Osteoblast (primary cell): Measurements from ENCODE around the gene KLHL25. TPM values are rescaled to one million over a fixed set of nuclear protein-coding genes. Genes with fewer than 3 reads are reported as not detected.

Experiments used
- DNase-seq: peaks from one replicate; pipeline ENCODE4 v3.0.0; 2011; ENCODE audit warnings: low spot score, mixed read lengths; ENCODE audit not compliant: insufficient read length; ENCODE audit errors: missing footprints
- H2AFZ ChIP-seq: 2 replicates; pipeline ENCODE4 v1.6.0; 2011; ENCODE audit warnings: mild to moderate bottlenecking, low read length
- H3K27ac ChIP-seq: 2 replicates; pipeline ENCODE4 v1.5.1; 2011; ENCODE audit warnings: mild to moderate bottlenecking, low read depth, low read length, moderate library complexity
- H3K27me3 ChIP-seq: 2 replicates; pipeline ENCODE4 v1.6.0; 2012; ENCODE audit warnings: mild to moderate bottlenecking, control low read depth, inconsistent platforms, low read length, moderate library complexity; ENCODE audit not compliant: insufficient read depth
- H3K36me3 ChIP-seq: 2 replicates; pipeline ENCODE4 v1.5.1; 2011; ENCODE audit warnings: mild to moderate bottlenecking, low read length, control low read depth, moderate library complexity; ENCODE audit not compliant: insufficient read depth
- H3K4me1 ChIP-seq: 2 replicates; pipeline ENCODE4 v1.5.1; 2011; ENCODE audit warnings: mild to moderate bottlenecking, low read length, control low read depth, moderate library complexity; ENCODE audit not compliant: insufficient read depth
- H3K4me2 ChIP-seq: 2 replicates; pipeline ENCODE4 v1.6.0; 2011; ENCODE audit warnings: mild to moderate bottlenecking, low read length; ENCODE audit not compliant: insufficient read depth
- H3K4me3 ChIP-seq: fragments of 200-600 bp; sonication (generic); 3 replicates; pipeline ENCODE4 v1.5.1; 2012; ENCODE audit warnings: mild to moderate bottlenecking, low read length, inconsistent platforms; ENCODE audit not compliant: insufficient read depth
- H3K79me2 ChIP-seq: 2 replicates; pipeline ENCODE4 v1.6.0; 2012; ENCODE audit warnings: mild to moderate bottlenecking, low read length, control low read depth, inconsistent platforms; ENCODE audit not compliant: insufficient read depth
- H3K9me3 ChIP-seq: 2 replicates; pipeline ENCODE4 v1.5.1; 2011; ENCODE audit warnings: low read depth, low read length, control low read depth
- H4K20me1 ChIP-seq: 2 replicates; pipeline ENCODE4 v1.6.0; 2012; ENCODE audit warnings: mild to moderate bottlenecking, low read length, control low read depth; ENCODE audit not compliant: insufficient read depth
- total RNA-seq: library from RNA; depleted of rRNA; stranded (reverse); fragments of >200 nt; gene quantifications from 2 replicates; pipeline ENCODE4 v1.2.3, GENCODE V29; 2012
- TF ChIP-seq, protein P1 (sequence below): IDR thresholded peaks from 2 replicates; pipeline ENCODE4 v1.5.1; 2011; ENCODE audit warnings: mild to moderate bottlenecking, low read depth, low read length, moderate library complexity; ENCODE audit errors: extremely low read depth

KLHL25 gene
- total RNA-seq, 1 donor, result 4.3 TPM

- peak overlapping the region; percentile 38 for H3K27ac ChIP-seq
- H3K27me3 ChIP-seq, result no peaks in the 10 kb centered on the region
- H4K20me1 ChIP-seq, result peaks cover 23% of the 10 kb centered on the region
- H3K4me3 ChIP-seq, result no peak overlapping the region
- peak overlapping the region; percentile 65 for H3K4me2 ChIP-seq
- H3K9me3 ChIP-seq, result no peaks in the 10 kb centered on the region
- DNase-seq, result peak; percentile 94
- peaks cover 3% of the 10 kb centered on the region for H3K36me3 ChIP-seq
- peak overlapping the region; percentile 36 for H2AFZ ChIP-seq
- H3K79me2 ChIP-seq, result peaks cover 52% of the 10 kb centered on the region
- TF ChIP-seq, protein P1, sequence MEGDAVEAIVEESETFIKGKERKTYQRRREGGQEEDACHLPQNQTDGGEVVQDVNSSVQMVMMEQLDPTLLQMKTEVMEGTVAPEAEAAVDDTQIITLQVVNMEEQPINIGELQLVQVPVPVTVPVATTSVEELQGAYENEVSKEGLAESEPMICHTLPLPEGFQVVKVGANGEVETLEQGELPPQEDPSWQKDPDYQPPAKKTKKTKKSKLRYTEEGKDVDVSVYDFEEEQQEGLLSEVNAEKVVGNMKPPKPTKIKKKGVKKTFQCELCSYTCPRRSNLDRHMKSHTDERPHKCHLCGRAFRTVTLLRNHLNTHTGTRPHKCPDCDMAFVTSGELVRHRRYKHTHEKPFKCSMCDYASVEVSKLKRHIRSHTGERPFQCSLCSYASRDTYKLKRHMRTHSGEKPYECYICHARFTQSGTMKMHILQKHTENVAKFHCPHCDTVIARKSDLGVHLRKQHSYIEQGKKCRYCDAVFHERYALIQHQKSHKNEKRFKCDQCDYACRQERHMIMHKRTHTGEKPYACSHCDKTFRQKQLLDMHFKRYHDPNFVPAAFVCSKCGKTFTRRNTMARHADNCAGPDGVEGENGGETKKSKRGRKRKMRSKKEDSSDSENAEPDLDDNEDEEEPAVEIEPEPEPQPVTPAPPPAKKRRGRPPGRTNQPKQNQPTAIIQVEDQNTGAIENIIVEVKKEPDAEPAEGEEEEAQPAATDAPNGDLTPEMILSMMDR, result no peak
- peaks cover 21% of the 10 kb centered on the region for H3K4me1 ChIP-seq
These were observed 22.8 kb downstream of the KLHL25 start for GRCh38 chr15:85771781-85772445.

DNA sequence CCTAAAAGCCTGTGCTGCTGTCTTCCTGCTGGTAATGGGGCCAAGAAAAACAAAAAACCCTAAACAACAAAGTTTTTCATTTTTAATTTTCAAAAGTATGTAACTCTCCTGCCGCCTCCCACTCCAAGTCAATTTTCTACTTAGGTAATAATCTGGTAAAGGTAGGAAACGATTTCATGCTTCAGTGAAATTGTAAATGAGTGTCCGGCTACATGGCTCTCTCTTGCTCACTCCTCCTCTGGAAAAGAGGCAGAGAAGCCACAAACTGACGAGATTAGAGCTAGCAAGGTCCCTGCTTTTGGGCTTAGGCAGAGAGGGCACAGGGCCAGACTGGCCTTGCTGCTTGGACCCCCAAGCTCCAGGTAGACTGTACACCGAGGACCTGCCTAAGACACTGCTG lies 23.5 kb downstream of the KLHL25 start:
- peak; percentile 89 for DNase-seq
- H4K20me1 ChIP-seq, result peaks cover 23% of the 10 kb centered on the region
- H3K79me2 ChIP-seq, result peaks cover 51% of the 10 kb centered on the region

GRCh38 chr15:85770096-85771041 lies 24.4 kb downstream of the KLHL25 start:
- peak; percentile 83 for DNase-seq
- peaks cover 48% of the 10 kb centered on the region for H3K79me2 ChIP-seq
- H3K4me1 ChIP-seq, result peaks cover 21% of the 10 kb centered on the region
- H3K4me3 ChIP-seq, result no peak overlapping the region
- no peaks in the 10 kb centered on the region for H3K9me3 ChIP-seq
- no peak overlapping the region for H2AFZ ChIP-seq
- H3K36me3 ChIP-seq, result peaks cover 3% of the 10 kb centered on the region
- H3K27me3 ChIP-seq, result no peaks in the 10 kb centered on the region
- H4K20me1 ChIP-seq, result peaks cover 26% of the 10 kb centered on the region
- TF ChIP-seq, protein P1, result no peak
- H3K4me2 ChIP-seq, result no peak overlapping the region
- H3K27ac ChIP-seq, result peak overlapping the region; percentile 38

More for the DNA sequence above, 23.5 kb downstream of the KLHL25 start:
- TF ChIP-seq, protein P1, result no peak
- Histone ChIP-seq H3K27me3 (no peaks in the 10 kb centered on the region), H3K9me3 (no peaks in the 10 kb centered on the region), H3K27ac (peak overlapping the region; percentile 38), H3K36me3 (peaks cover 3% of the 10 kb centered on the region), H3K4me1 (peaks cover 21% of the 10 kb centered on the region), H3K4me2 (peak overlapping the region; percentile 65), H2AFZ (peak overlapping the region; percentile 36), H3K4me3 (no peak overlapping the region)
